GM11168 (cell line): ENCODE measurements around the gene PSAT1.
"Not testable (repeated sequence)": the region's sequence is repeated elsewhere in the genome, so short reads cannot be mapped to it uniquely, and the experiment has no call there.

ENCODE experiments used
- in situ Hi-C: fragments of 300-500 bp; cut with MboI; formaldehyde crosslinking; loops from one replicate; pipeline ENCODE4 v1.12.0; 2022; ENCODE audit warnings: low sequenced_read_pairs; ENCODE audit not compliant: unreplicated experiment

The PSAT1 gene

GRCh38 chr9:78296893-78297671, at the start of gene PSAT1:
PSAT1 (plus strand) TSS chr9:78297125; CDS start chr9:78297211, 86 bp downstream.
- in situ Hi-C loops = no loop called here

- in situ Hi-C loops = no loop called here
These were observed 48.3 kb upstream of the PSAT1 start for GRCh38 chr9:78248635-78249034.

- in situ Hi-C loops = no loop called here
These were observed 47.4 kb upstream of the PSAT1 start for GRCh38 chr9:78249542-78249941.

GRCh38 chr9:78252616-78253015, 44.3 kb upstream of the PSAT1 start:
- in situ Hi-C loops = no loop called here

GRCh38 chr9:78253285-78253684, 43.6 kb upstream of the PSAT1 start:
- in situ Hi-C loops = no loop called here

- in situ Hi-C loops = loop anchor here (10.0 kb wide), 1 partner anchor 103 kb away; no protein-coding TSS in a partner anchor
These were observed 35.4 kb upstream of the PSAT1 start for GRCh38 chr9:78261403-78262001.

GRCh38 chr9:78262655-78263054, 34.3 kb upstream of the PSAT1 start:
- in situ Hi-C loops = loop anchor here (10.0 kb wide), 1 partner anchor 102 kb away; no protein-coding TSS in a partner anchor

GRCh38 chr9:78267889-78268288, 29.0 kb upstream of the PSAT1 start:
- in situ Hi-C loops = loop anchor here (10.0 kb wide), 1 partner anchor 97 kb away; no protein-coding TSS in a partner anchor

GRCh38 chr9:78269784-78270183, 27.1 kb upstream of the PSAT1 start:
- in situ Hi-C loops = loop anchor here (10.0 kb wide), 1 partner anchor 95 kb away; no protein-coding TSS in a partner anchor

- in situ Hi-C loops = no loop called here
These were observed 24.6 kb upstream of the PSAT1 start for GRCh38 chr9:78272307-78272706.

- in situ Hi-C loops = no loop called here
These were observed 23.2 kb upstream of the PSAT1 start for GRCh38 chr9:78273761-78274160.

GRCh38 chr9:78278177-78278777, 18.6 kb upstream of the PSAT1 start:
- in situ Hi-C loops = no loop called here

- in situ Hi-C loops = no loop called here
These were observed 18.1 kb upstream of the PSAT1 start for GRCh38 chr9:78278801-78279200.

GRCh38 chr9:78280982-78281668, 15.8 kb upstream of the PSAT1 start:
- in situ Hi-C loops = no loop called here

- in situ Hi-C loops = not testable (repeated sequence)
These were observed 12.7 kb upstream of the PSAT1 start for GRCh38 chr9:78284181-78284580.

GRCh38 chr9:78286125-78286524, 10.8 kb upstream of the PSAT1 start:
- in situ Hi-C loops = no loop called here

- in situ Hi-C loops = no loop called here
These were observed 10.0 kb upstream of the PSAT1 start for GRCh38 chr9:78286946-78287388.

GRCh38 chr9:78288214-78288892, 8.6 kb upstream of the PSAT1 start:
- in situ Hi-C loops = no loop called here

- in situ Hi-C loops = no loop called here
These were observed 7.5 kb upstream of the PSAT1 start for GRCh38 chr9:78289474-78289873.
